ENCODE results near the gene UBTD2. TPM values are rescaled to one million over a fixed set of nuclear protein-coding genes. Genes with fewer than 3 reads are reported as not detected.

UBTD2 gene
- total RNA-seq, 1 donor from 2014 or later, result 6.1 TPM

DNA sequence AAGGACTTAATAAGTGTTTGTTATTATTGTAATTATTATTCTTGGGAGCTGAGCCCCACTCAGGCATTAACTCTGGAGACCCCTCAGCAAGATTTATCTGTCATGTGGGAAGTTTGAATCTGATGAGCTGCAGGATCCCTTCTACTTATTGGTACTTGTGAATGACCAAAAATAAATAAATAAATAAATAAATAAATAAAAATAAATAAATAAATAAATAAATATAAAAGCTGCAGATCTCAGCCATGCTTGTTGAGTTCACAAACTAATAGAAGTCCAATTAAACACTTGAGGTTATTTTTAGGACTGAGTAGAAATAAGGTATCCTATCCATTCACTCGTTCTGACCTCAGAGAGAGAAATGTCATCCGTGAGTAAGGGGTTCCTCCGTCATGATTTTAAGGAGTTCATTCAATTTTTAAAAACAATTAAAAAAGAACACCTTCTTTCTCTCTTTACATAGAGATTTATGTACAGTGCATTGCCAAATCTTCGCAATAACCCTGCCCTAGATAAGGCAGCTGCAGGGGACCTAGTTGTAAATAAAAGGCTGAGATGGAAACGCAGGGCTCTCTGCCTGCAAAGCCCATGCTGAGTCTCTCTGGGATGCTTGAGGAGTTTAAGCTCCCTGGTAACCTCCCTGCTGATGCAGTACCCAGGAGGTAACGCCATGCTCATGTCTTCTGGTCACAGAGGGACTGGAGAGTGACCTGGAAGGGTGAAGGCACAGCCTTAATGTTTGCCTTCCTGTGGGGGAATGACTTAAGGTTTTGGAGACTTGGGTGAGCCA, 88.4 kb downstream of the UBTD2 start:
- H3K36me3 Mint-ChIP-seq (ENCODE audit: low read depth), result no peaks in the 10 kb centered on the region
- H3K27me3 Mint-ChIP-seq (ENCODE audit: insufficient read depth), result peaks cover 22% of the 10 kb centered on the region
- no peak overlapping the region for H3K4me3 Mint-ChIP-seq
- H3K27ac Mint-ChIP-seq, result no peak overlapping the region
- no peaks in the 10 kb centered on the region for H3K4me1 Mint-ChIP-seq (ENCODE audit: low read depth)
- intact Hi-C loops (cut with micrococcal nuclease), result no loop called here
- DNase-seq (ENCODE audit: low spot score), result no peak
- H3K9me3 Mint-ChIP-seq, result no peaks in the 10 kb centered on the region

DNA sequence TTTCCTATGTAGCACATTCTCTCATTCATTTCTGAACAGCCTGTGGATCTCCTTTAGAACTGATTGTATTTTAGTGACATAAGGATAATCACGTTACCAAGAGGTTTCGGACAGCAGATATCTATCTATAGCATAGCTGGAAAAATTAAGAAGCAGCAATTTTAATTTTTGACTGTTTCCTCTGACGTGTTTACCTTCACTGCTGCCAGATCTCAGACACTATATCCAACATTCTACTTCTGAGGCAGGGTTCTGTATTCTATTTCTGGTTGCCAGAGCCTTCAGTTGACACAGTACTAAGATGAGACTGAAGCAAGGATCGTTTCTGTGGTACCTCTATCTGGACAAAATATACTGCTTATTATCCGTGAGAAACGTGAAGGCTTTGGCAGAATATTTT, 89.7 kb downstream of the UBTD2 start, which contains the start of gene EFCAB9:
Gene EFCAB9 (plus strand): TSS at position 301 of the 400 bp plus-strand sequence. CDS start 1 bp downstream, at position 302.
- H3K4me1 Mint-ChIP-seq (ENCODE audit: low read depth), result no peaks in the 10 kb centered on the region
- H3K27me3 Mint-ChIP-seq (ENCODE audit: insufficient read depth), result peaks cover 23% of the 10 kb centered on the region
- H3K4me3 Mint-ChIP-seq, result no peak within 1 kb of the TSS
- intact Hi-C loops (cut with micrococcal nuclease), result no loop called here
- no peaks in the 10 kb centered on the region for H3K9me3 Mint-ChIP-seq
- H3K36me3 Mint-ChIP-seq (ENCODE audit: low read depth), result no peaks in the 10 kb centered on the region
- H3K27ac Mint-ChIP-seq, result no peak within 1 kb of the TSS
- DNase-seq (ENCODE audit: low spot score), result no peak

DNA sequence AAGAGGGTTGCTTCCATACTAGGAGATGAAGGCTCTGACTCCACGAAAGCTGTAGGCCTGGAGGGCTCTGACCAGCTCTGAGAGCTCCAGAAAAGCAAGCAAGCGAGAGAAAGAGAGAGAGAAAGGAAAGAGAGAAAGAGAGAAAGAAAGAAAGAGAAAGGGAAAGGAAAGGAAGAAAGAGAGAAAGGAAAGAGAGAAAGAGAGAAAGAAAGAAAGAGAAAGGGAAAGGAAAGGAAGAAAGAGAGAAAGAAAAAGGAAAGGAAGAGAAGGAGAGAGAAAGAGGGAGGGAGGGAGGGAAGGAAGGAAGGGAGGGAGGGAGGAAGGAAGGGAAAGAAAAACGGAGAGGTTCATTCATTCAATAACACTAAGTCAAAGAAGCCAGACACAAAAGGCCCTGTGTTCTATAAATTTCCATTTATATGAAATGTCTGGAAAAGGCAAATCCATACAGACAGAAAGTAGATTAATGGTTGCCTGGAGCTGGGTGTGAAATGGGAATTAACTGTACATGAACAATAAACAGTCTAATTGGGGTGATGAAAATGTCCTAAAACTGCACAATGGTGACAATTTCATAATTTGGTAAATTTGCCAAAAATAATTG, 93.8 kb downstream of the UBTD2 start:
- DNase-seq (ENCODE audit: low spot score), result no peak
- intact Hi-C loops (cut with micrococcal nuclease), result loop anchor here (2.0 to 5.0 kb wide), 5 partner anchors 39 to 802 kb away; partner anchors contain the start of gene NPM1
- Mint-ChIP-seq H3K4me1 (ENCODE audit: low read depth) (peaks cover 23% of the 10 kb centered on the region), H3K27me3 (ENCODE audit: insufficient read depth) (peaks cover 8% of the 10 kb centered on the region), H3K9me3 (no peaks in the 10 kb centered on the region), H3K4me3 (no peak overlapping the region), H3K27ac (no peak overlapping the region), H3K36me3 (ENCODE audit: low read depth) (peaks cover 7% of the 10 kb centered on the region)

DNA sequence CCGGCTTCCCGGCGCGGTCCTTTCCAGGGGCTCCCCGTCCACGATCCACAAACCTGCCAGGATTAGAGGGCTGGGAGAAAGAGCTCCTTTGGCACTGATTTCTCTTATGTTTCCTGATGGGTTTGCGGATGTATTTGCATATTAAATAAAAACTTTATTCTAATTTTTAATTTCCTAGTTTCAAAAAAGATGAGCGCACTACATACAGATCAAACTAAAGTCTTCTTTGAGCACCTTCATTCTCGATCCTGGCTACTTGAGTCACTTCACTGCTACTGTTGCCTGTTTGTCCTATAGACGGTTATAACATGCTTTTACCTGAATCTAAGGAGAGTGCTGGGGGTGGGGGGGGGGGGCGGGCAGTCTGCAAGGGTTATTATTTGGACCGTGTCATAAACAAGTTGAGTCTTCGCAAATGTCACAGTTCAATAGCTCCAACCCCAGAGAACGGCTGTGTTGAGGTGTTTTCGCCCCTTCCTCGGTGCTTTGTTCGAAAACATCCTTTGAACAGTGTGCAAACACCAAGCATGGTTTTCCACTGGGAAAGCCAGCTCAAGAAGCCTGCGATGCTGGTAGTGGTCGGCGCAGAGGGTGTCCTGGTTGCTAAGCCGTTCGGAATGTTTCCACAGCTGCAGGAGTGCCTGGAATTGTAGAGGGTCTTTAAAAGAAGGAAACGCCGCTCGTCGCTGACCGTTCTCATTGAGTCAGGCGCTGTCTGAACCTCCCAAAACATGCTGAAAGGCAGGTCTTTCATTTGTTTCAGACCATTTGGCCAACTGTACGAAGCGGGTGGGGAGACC, 94.5 kb downstream of the UBTD2 start:
- intact Hi-C loops (cut with micrococcal nuclease), result loop anchor here (1.0 to 5.0 kb wide), 11 partner anchors 38 to 802 kb away; partner anchors contain the start of gene NPM1
- Mint-ChIP-seq H3K36me3 (ENCODE audit: low read depth) (peaks cover 7% of the 10 kb centered on the region), H3K27me3 (ENCODE audit: insufficient read depth) (peaks cover 8% of the 10 kb centered on the region), H3K27ac (peak overlapping the region; percentile 71), H3K4me1 (ENCODE audit: low read depth) (peaks cover 29% of the 10 kb centered on the region), H3K9me3 (no peaks in the 10 kb centered on the region), H3K4me3 (peak overlapping the region; percentile 80)
- no peak for DNase-seq (ENCODE audit: low spot score)

DNA sequence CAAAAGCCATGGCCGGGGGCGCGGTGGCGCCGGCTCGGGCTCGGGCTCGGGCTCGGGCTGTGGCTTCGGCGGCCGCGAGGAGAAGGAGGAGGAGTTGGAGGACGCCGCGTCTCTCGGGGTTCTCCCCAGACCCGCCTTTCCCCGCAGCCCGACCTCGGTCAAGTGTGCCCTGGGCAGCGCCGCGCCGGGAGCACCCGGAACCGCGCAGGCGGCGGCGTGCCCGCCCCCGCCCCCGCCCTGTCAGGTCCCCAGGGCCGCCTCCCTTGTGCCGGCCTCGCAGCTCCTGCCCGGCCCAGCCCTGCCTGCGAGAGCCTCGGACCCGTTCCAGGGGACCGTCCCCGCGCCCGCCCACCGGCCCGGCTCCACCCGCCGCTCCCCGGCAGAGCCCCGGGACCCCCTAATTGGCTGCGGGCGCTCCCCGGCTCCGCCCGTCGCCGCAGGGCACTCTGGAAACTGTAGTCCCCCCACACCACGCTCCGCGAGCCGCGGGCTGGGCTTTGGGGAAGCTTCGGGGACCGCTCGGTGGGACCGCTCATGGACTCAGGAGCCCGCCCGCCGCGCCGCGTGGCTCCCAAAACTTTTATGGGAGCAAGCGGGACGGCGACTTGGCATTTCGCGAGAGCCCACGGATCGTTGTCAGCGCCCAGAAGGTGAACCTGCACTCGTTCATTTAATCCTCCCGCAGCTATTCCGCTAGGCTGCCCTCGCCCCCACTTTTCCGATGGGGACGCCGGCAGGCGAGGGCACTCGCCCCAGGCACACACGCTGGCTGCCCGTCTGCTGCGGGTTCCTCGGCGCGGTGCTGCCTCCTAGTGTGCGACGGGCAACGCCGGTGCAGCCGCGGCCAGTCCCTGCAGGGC, 95.3 kb downstream of the UBTD2 start, which contains the start of gene STK10:
Gene STK10 (minus strand): TSS at position 192 of the 860 bp plus-strand sequence. CDS start 182 bp downstream, at position 10.
- H3K4me3 Mint-ChIP-seq, result peak within 1 kb of the TSS; percentile 99
- no peaks in the 10 kb centered on the region for H3K9me3 Mint-ChIP-seq
- H3K36me3 Mint-ChIP-seq (ENCODE audit: low read depth), result peaks cover 8% of the 10 kb centered on the region
- intact Hi-C loops (cut with micrococcal nuclease), result loop anchor here (1.0 to 5.0 kb wide), 11 partner anchors 37 to 801 kb away; partner anchors contain the start of gene NPM1
- peak; percentile 86 for DNase-seq (ENCODE audit: low spot score)
- H3K4me1 Mint-ChIP-seq (ENCODE audit: low read depth), result peaks cover 38% of the 10 kb centered on the region
- peaks cover 8% of the 10 kb centered on the region for H3K27me3 Mint-ChIP-seq (ENCODE audit: insufficient read depth)
- H3K27ac Mint-ChIP-seq, result peak within 1 kb of the TSS; percentile 99

DNA sequence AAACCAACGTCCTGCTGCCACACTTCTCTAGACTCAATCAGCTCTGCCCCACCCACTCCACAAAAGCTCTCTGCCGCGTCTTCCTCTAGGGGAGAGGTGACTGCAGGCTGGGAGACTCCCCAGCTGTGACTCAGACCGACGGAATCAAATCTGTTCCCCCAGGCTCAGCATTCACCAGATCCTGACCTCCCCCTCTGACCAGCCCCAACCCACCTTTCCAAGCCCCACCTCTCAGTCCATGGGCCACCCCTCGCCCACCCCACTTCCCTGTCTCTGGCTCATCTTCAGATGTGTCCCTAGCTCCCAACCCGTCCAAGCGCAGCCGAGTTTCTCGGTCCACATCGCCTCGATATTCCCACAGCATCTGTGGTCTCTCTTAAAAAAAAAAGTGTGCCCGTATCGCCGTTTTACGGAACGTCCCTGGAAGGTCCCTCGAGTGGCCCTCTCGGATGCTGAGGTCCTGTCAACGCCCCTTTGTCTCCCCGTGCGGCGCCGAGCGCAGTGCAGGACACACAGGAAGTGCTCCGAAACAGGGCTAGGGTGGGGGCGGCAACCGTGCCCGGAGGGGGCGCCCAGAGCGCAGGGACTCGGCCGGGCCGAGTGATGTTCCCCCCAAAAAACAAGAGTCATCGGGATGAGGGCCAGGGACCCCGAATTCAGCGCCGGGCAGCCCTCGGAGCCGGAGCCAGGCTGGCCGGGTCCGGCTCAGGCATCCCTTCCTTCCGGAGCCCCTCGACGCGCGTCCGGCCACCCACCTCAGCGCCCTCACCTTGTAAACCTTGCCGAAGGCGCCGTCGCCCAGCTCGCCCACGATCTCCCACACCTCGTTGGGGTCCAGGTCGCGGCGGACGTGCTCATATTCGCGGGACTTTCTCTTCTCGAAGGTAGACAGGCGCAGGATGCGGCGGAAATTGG, 96.2 kb downstream of the UBTD2 start:
- peaks cover 47% of the 10 kb centered on the region for H3K4me1 Mint-ChIP-seq (ENCODE audit: low read depth)

DNA sequence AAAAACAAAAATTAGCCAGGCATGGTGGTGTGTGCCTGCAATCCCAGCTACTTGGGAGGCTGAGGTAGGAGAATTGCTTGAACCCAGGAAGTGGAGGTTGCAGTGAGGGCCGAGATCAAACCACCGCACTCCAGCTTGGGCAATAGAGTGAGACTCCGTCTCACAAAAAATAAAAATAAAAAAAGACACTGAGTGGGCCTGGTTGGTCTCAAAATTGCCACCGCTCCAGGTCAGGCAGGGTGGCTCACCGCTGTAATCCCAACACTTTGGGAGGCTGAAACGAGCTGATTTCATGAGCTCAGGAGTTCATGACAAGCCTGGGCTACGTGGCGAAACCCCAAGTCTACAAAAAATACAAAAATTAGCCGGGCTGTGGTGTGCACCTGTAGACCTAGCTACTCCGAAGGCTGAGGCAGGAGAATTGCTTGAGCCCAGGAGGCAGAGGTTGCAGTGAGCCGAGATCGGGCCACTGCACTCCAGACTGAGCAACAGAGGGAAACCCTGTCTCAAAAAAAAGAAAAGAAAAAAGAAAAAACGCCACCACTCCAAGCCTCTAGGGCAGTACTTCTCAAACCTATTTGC, 97.4 kb downstream of the UBTD2 start:
- no peak for DNase-seq (ENCODE audit: low spot score)
- peak overlapping the region; percentile 99 for H3K4me3 Mint-ChIP-seq
- peaks cover 5% of the 10 kb centered on the region for H3K27me3 Mint-ChIP-seq (ENCODE audit: insufficient read depth)
- peak overlapping the region; percentile 99 for H3K27ac Mint-ChIP-seq
- no peaks in the 10 kb centered on the region for H3K9me3 Mint-ChIP-seq
- peaks cover 10% of the 10 kb centered on the region for H3K36me3 Mint-ChIP-seq (ENCODE audit: low read depth)
- H3K4me1 Mint-ChIP-seq (ENCODE audit: low read depth), result peaks cover 52% of the 10 kb centered on the region
- intact Hi-C loops (cut with micrococcal nuclease), result loop anchor here (2.0 to 5.0 kb wide), 5 partner anchors 199 to 799 kb away; partner anchors contain the start of gene NPM1

More for the DNA sequence above, 96.2 kb downstream of the UBTD2 start:
- Mint-ChIP-seq H3K9me3 (no peaks in the 10 kb centered on the region), H3K27ac (peak overlapping the region; percentile 99), H3K36me3 (ENCODE audit: low read depth) (peaks cover 10% of the 10 kb centered on the region), H3K4me3 (peak overlapping the region; percentile 99), H3K27me3 (ENCODE audit: insufficient read depth) (peaks cover 8% of the 10 kb centered on the region)
- DNase-seq (ENCODE audit: low spot score), result peak; percentile 58
- intact Hi-C loops (cut with micrococcal nuclease), result loop anchor here (1.0 to 5.0 kb wide), 15 partner anchors 8 to 800 kb away; partner anchors contain the start of gene NPM1

DNA sequence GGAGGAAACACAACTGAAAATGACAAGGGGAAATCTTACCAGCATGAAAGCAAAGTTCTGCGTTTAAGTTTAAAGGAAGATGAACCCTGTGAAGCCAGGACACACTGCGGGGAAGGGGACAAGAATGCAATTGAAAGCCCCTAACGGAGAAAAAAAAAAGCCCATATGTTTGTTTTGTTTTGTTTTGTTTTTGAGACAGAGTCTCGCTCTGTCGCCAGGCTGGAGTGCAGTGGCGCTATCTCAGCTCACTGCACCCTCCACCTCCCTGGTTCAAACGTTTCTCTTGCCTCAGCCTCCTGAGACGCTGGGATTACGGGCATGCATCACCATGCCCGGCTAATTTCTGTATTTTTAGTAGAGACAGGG, 98.5 kb downstream of the UBTD2 start:
- Mint-ChIP-seq H3K4me3 (peak overlapping the region; percentile 99), H3K9me3 (no peaks in the 10 kb centered on the region), H3K36me3 (ENCODE audit: low read depth) (peaks cover 16% of the 10 kb centered on the region), H3K4me1 (ENCODE audit: low read depth) (peaks cover 58% of the 10 kb centered on the region), H3K27me3 (ENCODE audit: insufficient read depth) (peaks cover 5% of the 10 kb centered on the region), H3K27ac (peak overlapping the region; percentile 99)
- intact Hi-C loops (cut with micrococcal nuclease), result loop anchor here (5.0 kb wide), 4 partner anchors 198 to 798 kb away; partner anchors contain the start of gene NPM1
- no peak for DNase-seq (ENCODE audit: low spot score)

DNA sequence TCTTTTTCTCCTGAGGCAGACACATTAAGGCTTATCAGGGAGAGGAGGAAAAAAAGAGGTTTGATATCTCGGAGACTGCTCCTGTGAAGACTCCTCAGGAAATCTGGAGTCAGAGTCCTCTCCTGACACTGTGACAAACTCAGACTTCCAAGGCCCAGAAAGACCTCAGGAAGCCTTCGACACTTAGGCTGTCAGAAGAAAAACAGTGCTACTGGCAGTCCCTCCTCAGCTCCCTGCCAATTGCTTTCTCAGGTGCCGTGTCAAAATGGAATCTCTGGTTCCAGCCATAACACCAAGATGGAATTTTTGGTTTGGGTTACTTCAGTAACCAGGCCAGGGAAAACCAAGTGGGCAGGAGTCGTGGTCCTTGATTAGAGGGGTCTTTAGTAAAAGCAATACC, 99.7 kb downstream of the UBTD2 start:
- peaks cover 70% of the 10 kb centered on the region for H3K4me1 Mint-ChIP-seq (ENCODE audit: low read depth)
- H3K4me3 Mint-ChIP-seq, result peak overlapping the region; percentile 99
- H3K9me3 Mint-ChIP-seq, result no peaks in the 10 kb centered on the region
- no peaks in the 10 kb centered on the region for H3K27me3 Mint-ChIP-seq (ENCODE audit: insufficient read depth)
- DNase-seq (ENCODE audit: low spot score), result no peak
- intact Hi-C loops (cut with micrococcal nuclease), result no loop called here
- peak overlapping the region; percentile 99 for H3K27ac Mint-ChIP-seq
- peaks cover 16% of the 10 kb centered on the region for H3K36me3 Mint-ChIP-seq (ENCODE audit: low read depth)

DNA sequence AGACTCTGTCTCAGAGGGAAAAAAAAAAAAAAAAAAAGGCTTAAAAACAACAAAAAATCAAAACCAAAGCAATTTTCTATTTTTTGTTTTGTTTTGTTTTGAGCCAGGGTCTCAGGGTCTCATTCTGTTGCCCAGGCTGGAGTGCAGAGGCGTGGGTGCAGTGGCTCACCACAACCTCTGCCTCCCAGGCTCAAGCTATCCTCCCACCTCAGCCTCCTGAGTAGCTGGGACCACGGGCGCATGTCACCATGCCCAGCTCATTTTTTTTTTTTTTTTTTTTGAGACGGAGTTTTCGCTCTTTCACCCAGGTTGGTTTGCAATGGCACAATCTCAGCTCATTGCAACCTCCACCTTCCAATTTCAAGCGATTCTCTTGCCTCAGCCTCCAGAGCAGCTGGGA, 101.3 kb downstream of the UBTD2 start:
- DNase-seq (ENCODE audit: low spot score), result no peak

DNA sequence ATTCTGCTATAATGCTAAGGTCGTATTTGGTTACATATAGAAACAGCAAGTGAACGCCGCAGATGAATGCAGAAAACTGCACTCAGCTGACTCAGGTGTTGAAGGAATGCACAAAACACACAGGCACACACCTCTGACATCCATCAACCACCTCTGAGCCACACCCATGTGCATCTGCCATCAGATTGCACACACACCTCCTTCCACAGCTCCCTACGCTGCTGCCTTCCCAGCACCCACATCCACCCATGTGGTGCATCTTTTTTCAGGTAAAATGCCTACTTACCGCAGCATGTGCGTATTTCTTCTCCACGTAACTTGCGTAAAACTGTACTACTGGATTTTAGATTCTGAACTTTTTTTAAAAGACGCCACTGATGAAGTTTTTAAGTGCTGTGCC, 102.6 kb downstream of the UBTD2 start:
- H3K4me3 Mint-ChIP-seq, result peak overlapping the region; percentile 87
- H3K27ac Mint-ChIP-seq, result peak overlapping the region; percentile 100
- peaks cover 26% of the 10 kb centered on the region for H3K36me3 Mint-ChIP-seq (ENCODE audit: low read depth)
- no peaks in the 10 kb centered on the region for H3K9me3 Mint-ChIP-seq
- intact Hi-C loops (cut with micrococcal nuclease), result no loop called here
- H3K4me1 Mint-ChIP-seq (ENCODE audit: low read depth), result peaks cover 86% of the 10 kb centered on the region
- no peak for DNase-seq (ENCODE audit: low spot score)
- no peaks in the 10 kb centered on the region for H3K27me3 Mint-ChIP-seq (ENCODE audit: insufficient read depth)

More for the DNA sequence above, 101.3 kb downstream of the UBTD2 start:
- H3K4me3 Mint-ChIP-seq, result no peak overlapping the region
- H3K36me3 Mint-ChIP-seq (ENCODE audit: low read depth), result peaks cover 20% of the 10 kb centered on the region
- no peaks in the 10 kb centered on the region for H3K9me3 Mint-ChIP-seq
- intact Hi-C loops (cut with micrococcal nuclease), result no loop called here
- no peaks in the 10 kb centered on the region for H3K27me3 Mint-ChIP-seq (ENCODE audit: insufficient read depth)
- H3K4me1 Mint-ChIP-seq (ENCODE audit: low read depth), result peaks cover 84% of the 10 kb centered on the region
- peak overlapping the region; percentile 87 for H3K27ac Mint-ChIP-seq

All from activated T-helper 1 cell treated with anti-CD3 and anti-CD28 coated beads, Interleukin-12 subunit alpha, Interleukin-12 subunit beta, Interleukin-2, Interleukin-4 antibody, amounts not matched to agents 30 ng/mL and 10 ng/mL and 1 ng/mL, durations not matched to agents 14 hours and 24 hours and 36 hours (primary cell).